ENCODE measurements around the gene PCGF5. TPM values are rescaled to one million over a fixed set of nuclear protein-coding genes. Genes with fewer than 3 reads are reported as not detected.

The PCGF5 gene
- total RNA-seq, 4 donors from 2014 or later: 26.3 to 94.1 (median 57.0) TPM

- in situ Hi-C loops (cut with MboI; ENCODE audit: low pct_ligation_motif_present in 1 of 4, low pct_unique_long_range_greater_than_20kb in 1 of 4, low sequenced_read_pairs in 3 of 4) (loop anchor here in 1 of 4 donors (25.0 kb wide), 1 partner anchor 349 kb away; the partner anchor contains the start of gene PPP1R3C), intact Hi-C loops (cut with DNase I; ENCODE audit: low total_unique reads) (no loop called here)
- TF ChIP-seq CTCF (IDR thresholded peaks at IDR 0.05) (no peak), POLR2A (IDR thresholded peaks at IDR 0.05) (no peak), EP300 (IDR thresholded peaks at IDR 0.05; ENCODE audit: low read depth) (no peak), POLR2AphosphoS5 (IDR thresholded peaks at IDR 0.05) (no peak)
- DNase-seq: no peak
- Histone ChIP-seq H3K9me3 (no peaks in the 10 kb centered on the region), H3K27me3 (no peaks in the 10 kb centered on the region), H3K4me3 (no peak overlapping the region), H3K4me1 (peaks cover 0 to 4% (median 0%) of the 10 kb centered on the region in 4 donors), H3K27ac (no peak overlapping the region), H3K36me3 (no peaks in the 10 kb centered on the region)
- 96 to 100% methylated on average over 1 to 4 of the region's 4 CpGs for WGBS, 2 donors (ENCODE audit: low coverage in 1 of 2)
Measured at GRCh38 chr10:91287912-91288311, 67.4 kb downstream of the PCGF5 start.

- 75 to 81% methylated on average over 1 of the region's 1 CpG for WGBS, 2 donors (ENCODE audit: low coverage in 1 of 2)
- Histone ChIP-seq H3K36me3 (no peaks in the 10 kb centered on the region), H3K9me3 (no peaks in the 10 kb centered on the region), H3K4me3 (no peak overlapping the region), H3K27me3 (no peaks in the 10 kb centered on the region), H3K4me1 (peaks cover 0 to 4% (median 0%) of the 10 kb centered on the region in 4 donors), H3K27ac (no peak overlapping the region)
- in situ Hi-C loops (cut with MboI; ENCODE audit: low pct_ligation_motif_present in 1 of 4, low pct_unique_long_range_greater_than_20kb in 1 of 4, low sequenced_read_pairs in 3 of 4): loop anchor here in 1 of 4 donors (25.0 kb wide), 1 partner anchor 348 kb away; the partner anchor contains the start of gene PPP1R3C
- intact Hi-C loops (cut with DNase I; ENCODE audit: low total_unique reads): no loop called here
- TF ChIP-seq CTCF (IDR thresholded peaks at IDR 0.05) (no peak), EP300 (IDR thresholded peaks at IDR 0.05; ENCODE audit: low read depth) (no peak), POLR2AphosphoS5 (IDR thresholded peaks at IDR 0.05) (no peak), POLR2A (IDR thresholded peaks at IDR 0.05) (no peak)
- no peak for DNase-seq
Measured at GRCh38 chr10:91289305-91289704, 68.8 kb downstream of the PCGF5 start.

GRCh38 chr10:91290607-91291006 is 70.1 kb downstream of the PCGF5 start:
- intact Hi-C loops (cut with DNase I; ENCODE audit: low total_unique reads): loop anchor here (10.0 kb wide), 1 partner anchor 94 kb away; no protein-coding TSS in a partner anchor
- no peak for DNase-seq
- Histone ChIP-seq H3K4me3 (no peak overlapping the region), H3K27me3 (no peaks in the 10 kb centered on the region), H3K27ac (no peak overlapping the region), H3K36me3 (no peaks in the 10 kb centered on the region), H3K4me1 (peaks cover 0 to 4% (median 0%) of the 10 kb centered on the region in 4 donors), H3K9me3 (no peaks in the 10 kb centered on the region)
- WGBS, 2 donors (ENCODE audit: low coverage in 1 of 2): 75 to 85% methylated on average over 4 to 5 of the region's 5 CpGs
- TF ChIP-seq CTCF (IDR thresholded peaks at IDR 0.05) (no peak), POLR2A (IDR thresholded peaks at IDR 0.05) (no peak)
- in situ Hi-C loops (cut with MboI; ENCODE audit: low pct_ligation_motif_present in 1 of 4, low pct_unique_long_range_greater_than_20kb in 1 of 4, low sequenced_read_pairs in 3 of 4): loop anchor here in 1 of 4 donors (25.0 kb wide), 1 partner anchor 347 kb away; the partner anchor contains the start of gene PPP1R3C

GRCh38 chr10:91294134-91294906 is 73.9 kb downstream of the PCGF5 start:
- Histone ChIP-seq H3K27me3 (no peaks in the 10 kb centered on the region), H3K9me3 (no peaks in the 10 kb centered on the region), H3K4me3 (no peak overlapping the region), H3K36me3 (no peaks in the 10 kb centered on the region), H3K27ac (no peak overlapping the region), H3K4me1 (peaks cover 6 to 11% (median 9%) of the 10 kb centered on the region in 4 donors)
- WGBS, 2 donors (ENCODE audit: low coverage in 1 of 2): 61 to 70% methylated on average over 3 of the region's 3 CpGs
- in situ Hi-C loops (cut with MboI; ENCODE audit: low pct_ligation_motif_present in 1 of 4, low pct_unique_long_range_greater_than_20kb in 1 of 4, low sequenced_read_pairs in 3 of 4): loop anchor here in 1 of 4 donors (25.0 kb wide), 1 partner anchor 343 kb away; the partner anchor contains the start of gene PPP1R3C
- TF ChIP-seq POLR2A (IDR thresholded peaks at IDR 0.05) (no peak), EP300 (IDR thresholded peaks at IDR 0.05; ENCODE audit: low read depth) (no peak), CTCF (IDR thresholded peaks at IDR 0.05) (no peak), POLR2AphosphoS5 (IDR thresholded peaks at IDR 0.05) (no peak)
- no peak for DNase-seq
- intact Hi-C loops (cut with DNase I; ENCODE audit: low total_unique reads): loop anchor here (10.0 kb wide), 1 partner anchor 90 kb away; no protein-coding TSS in a partner anchor

All from transverse colon (tissue), 4 donors.